SKM-1 treated with dmso at 0.1 percent for 144 hours (cell line): ENCODE data around the gene EIF5B.
"Not testable (repeated sequence)": the region's sequence is repeated elsewhere in the genome, so short reads cannot be mapped to it uniquely, and the experiment has no call there.

Experiments used
- DNase-seq: peaks from one replicate; lab custom pipeline; 2025; ENCODE audit not compliant: unreplicated experiment; lab: John Stamatoyannopoulos, UW

EIF5B gene

GRCh38 chr2:99368854-99369253 lies 31.7 kb downstream of the EIF5B start:
- not testable (repeated sequence) for DNase-seq

GRCh38 chr2:99373144-99373543 lies 36.0 kb downstream of the EIF5B start:
- DNase-seq = no peak

DNA sequence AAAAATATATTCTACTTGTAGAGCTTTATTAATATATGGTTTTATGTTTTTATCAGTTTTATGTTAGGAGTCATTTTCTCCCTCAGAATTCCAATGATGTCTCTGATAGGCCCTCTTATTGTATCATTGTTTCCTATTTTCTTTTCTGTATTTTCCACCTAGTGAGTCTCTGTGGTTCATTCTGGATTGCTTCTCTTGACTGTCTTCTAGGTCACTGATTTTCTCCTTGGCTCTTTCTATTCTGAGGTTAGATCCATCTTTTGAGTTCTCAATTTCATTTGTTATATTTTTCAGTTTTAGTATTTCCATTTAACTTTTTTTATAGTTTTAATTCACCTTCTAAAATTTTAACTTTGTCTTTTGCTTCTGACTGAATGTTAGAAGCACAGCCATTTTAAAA lies 37.6 kb downstream of the EIF5B start:
- no peak for DNase-seq

DNA sequence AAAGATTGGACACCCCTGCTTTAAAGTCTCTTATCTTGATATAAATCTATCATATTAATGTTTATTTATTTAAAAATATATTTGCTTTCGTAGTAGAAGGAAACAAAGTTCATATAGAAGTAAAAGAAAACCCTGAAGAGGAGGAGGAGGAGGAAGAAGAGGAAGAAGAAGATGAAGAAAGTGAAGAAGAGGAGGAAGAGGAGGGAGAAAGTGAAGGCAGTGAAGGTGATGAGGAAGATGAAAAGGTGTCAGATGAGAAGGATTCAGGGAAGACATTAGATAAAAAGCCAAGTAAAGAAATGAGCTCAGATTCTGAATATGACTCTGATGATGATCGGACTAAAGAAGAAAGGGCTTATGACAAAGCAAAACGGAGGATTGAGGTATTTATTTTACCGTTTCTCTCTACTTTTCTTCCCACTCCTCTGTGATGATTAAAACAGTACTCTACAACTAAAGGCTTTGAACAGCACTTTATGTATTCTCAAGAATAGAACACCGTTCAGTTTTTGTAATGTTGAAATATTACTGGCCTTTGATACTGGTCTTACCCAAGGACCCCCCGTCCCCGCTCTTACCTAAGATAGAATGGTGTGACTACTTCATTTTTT lies 39.2 kb downstream of the EIF5B start:
- no peak for DNase-seq

- no peak for DNase-seq
Observed at GRCh38 chr2:99377879-99378278, 40.7 kb downstream of the EIF5B start.

DNA sequence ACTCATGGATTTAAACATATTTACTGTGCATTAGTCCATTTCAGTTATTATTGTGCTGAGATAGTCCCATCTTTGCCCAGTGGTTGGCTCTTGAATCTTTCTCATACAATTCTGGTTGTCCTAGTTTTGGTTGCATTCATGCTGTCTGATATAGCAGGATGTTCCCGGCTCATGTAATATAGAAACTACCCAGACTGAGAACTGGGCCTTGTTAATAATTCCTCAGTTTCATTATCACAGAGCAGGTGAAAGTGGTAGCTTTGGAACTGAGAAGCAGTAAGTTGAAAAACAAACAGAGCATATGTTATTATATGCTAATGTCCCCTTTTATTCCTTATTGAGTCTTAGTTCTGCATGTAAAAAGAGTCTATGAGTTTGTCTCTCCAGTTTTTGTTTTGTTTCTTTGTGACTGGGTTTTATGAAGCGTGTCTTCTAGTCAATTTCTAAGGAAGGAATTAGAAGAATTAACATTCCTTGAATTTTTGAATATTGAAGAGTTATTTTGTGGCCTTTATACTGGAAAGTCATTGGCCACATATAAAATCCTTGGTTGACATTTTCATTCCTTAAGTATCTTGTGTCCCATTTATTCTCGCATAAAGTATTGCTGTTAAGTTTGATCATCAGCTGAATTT lies 43.3 kb downstream of the EIF5B start:
- no peak for DNase-seq

GRCh38 chr2:99382143-99382542 lies 45.0 kb downstream of the EIF5B start:
- no peak for DNase-seq

- no peak for DNase-seq
Observed at GRCh38 chr2:99386011-99386410, 48.8 kb downstream of the EIF5B start.

DNA sequence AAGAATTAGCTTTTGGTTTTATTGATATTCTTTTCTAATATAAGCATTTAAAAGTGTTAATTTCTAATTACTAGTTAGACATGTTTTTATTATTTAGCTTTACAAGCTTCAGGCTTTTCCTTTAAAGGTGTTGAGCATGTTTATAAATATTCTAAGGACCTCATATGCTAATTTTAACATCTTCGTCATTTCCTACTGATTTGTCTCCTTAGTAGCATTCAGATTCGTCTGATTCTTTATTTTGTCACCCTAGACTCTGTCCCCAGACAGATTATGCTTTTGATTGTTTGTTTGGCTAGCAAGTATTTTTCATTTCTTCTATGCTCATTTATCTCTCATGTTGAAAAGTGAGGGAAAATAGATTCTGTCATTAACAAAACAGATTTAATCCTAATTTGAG lies 51.7 kb downstream of the EIF5B start:
- DNase-seq = no peak

DNA sequence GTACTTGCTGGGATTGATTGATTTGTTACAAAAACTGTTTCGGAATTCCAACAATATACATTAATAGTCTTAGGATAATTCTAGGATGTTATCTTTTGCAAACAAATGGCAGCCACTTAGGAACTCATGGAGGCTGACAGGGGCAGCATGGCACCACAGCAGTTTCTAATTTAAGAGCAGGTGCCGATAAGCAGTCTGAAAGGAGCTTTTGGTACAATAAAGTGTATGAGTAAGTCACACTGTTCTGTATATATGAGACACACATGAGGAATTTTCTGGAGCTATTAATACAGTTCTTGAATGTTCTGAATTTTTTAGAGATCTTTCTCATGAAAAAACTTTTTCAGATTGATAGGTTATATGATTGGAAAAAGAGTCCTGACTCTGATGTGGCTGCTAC lies 52.2 kb downstream of the EIF5B start:
- DNase-seq = no peak

- no peak for DNase-seq
Observed at GRCh38 chr2:99389946-99390345, 52.8 kb downstream of the EIF5B start.

- no peak for DNase-seq
Observed at GRCh38 chr2:99395589-99396130, 58.5 kb downstream of the EIF5B start.

DNA sequence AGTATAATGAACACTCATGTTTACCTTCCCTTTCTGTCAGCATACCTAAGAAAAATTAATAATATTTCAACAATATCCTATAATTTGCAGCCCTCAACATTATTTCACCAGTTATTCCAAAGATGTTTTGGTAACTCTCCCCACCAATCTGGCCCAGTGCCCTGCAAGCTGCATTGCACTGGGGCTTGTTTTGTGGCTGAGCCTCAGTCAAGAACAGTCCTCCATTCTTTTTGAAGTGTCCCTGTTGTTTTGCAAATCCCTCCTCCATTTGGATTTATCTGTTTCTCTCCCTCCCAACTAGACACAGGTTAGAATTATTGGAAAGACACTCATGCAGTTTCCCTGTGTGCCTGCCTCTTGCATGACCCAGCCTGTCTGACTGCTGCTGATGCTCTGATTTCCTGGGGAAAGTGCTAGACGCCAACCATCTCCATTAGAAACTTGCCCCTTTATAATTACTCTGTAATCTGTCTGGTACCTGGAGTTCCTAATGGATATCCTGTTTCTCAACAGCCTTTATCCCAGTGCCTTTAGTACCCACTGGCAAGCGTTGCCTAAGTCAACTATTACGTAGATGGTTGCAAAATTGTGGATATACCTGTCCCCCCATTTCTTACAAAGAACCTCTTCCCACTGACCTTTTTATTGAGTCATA lies 60.2 kb downstream of the EIF5B start:
- DNase-seq = no peak

DNA sequence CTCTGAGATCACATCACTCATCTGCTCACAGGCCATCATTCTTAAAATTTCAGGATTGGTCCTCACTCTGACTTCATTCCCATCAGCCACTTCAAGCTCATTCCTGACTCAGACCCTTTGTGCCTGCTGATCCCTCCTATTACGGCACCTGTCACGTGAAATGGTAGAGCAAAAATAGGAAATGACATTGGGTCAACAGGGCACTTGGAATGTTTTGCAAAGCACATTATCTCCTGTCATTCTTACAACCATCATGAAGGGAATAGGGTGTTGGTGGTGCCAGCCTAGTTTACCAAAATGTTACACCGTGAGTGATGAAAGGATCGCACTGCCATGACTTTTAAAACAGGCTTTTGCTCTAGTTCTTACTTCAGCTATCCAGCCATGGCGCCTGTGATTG lies 61.1 kb downstream of the EIF5B start:
- no peak for DNase-seq

GRCh38 chr2:99399063-99399462 lies 61.9 kb downstream of the EIF5B start:
- no peak for DNase-seq

GRCh38 chr2:99399795-99400194 lies 62.6 kb downstream of the EIF5B start:
- no peak for DNase-seq

- no peak for DNase-seq
Observed at GRCh38 chr2:99401841-99402240, 64.7 kb downstream of the EIF5B start.

DNA sequence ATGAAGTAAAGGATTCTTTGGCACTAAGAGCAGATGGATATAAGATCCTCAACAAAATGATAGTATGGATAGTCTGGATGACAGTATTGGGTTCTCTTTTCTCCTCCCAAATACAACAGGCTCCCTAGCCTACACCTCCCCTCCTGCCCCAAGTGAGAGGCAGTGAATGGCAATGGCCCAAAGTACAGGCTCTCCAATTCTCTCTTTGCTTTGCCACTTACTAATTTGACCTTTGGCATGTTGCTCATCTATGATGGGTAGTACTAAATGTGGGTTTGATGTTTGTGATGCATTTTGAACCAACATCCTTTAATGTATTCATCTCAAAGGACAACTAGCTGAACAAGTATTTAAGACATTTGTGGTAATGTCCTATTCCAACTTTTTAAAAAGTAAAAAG lies 65.9 kb downstream of the EIF5B start:
- no peak for DNase-seq

GRCh38 chr2:99403524-99403923 lies 66.3 kb downstream of the EIF5B start:
- no peak for DNase-seq

- no peak for DNase-seq
Observed at GRCh38 chr2:99404039-99404796, 67.0 kb downstream of the EIF5B start.

GRCh38 chr2:99404797-99405669 lies 67.8 kb downstream of the EIF5B start:
- DNase-seq = no peak
